Activated T-helper 17 cell treated with anti-CD3 and anti-CD28 coated beads, Interleukin-2, amount 50 U/mL, for 72 hours (primary cell): ENCODE measurements around the gene CEP350. TPM values are rescaled to one million over a fixed set of nuclear protein-coding genes. Genes with fewer than 3 reads are reported as not detected.

ENCODE experiments used
- ATAC-seq: fragments of 150-1000 bp; cut with Tn5 transposase; replicated peaks from 2 replicates; pipeline ENCODE4 v1.10.0; 2021; ENCODE audit warnings: mild to moderate bottlenecking, moderate library complexity
- H3K27ac Mint-ChIP-seq: one replicate; pipeline ENCODE4 v1.8.0; 2022; ENCODE audit warnings: mixed read lengths
- H3K27me3 Mint-ChIP-seq: one replicate; pipeline ENCODE4 v1.8.0; 2022; ENCODE audit warnings: mixed read lengths
- H3K36me3 Mint-ChIP-seq: one replicate; pipeline ENCODE4 v1.8.0; 2022; ENCODE audit warnings: low read depth, mild to moderate bottlenecking, mixed read lengths
- H3K4me1 Mint-ChIP-seq: one replicate; pipeline ENCODE4 v1.8.0; 2022; ENCODE audit warnings: mixed read lengths
- H3K4me3 Mint-ChIP-seq: one replicate; pipeline ENCODE4 v1.8.0; 2022; ENCODE audit warnings: mild to moderate bottlenecking, mixed read lengths
- H3K9me3 Mint-ChIP-seq: one replicate; pipeline ENCODE4 v1.8.0; 2022; ENCODE audit warnings: mixed read lengths
- total RNA-seq, 2 donors: library from RNA; stranded (reverse); gene quantifications; one replicate each; pipeline ENCODE4 v1.2.3, GENCODE V29; 2022

CEP350 gene
- total RNA-seq, 2 donors from 2014 or later = 52.6 to 61.6 TPM

DNA sequence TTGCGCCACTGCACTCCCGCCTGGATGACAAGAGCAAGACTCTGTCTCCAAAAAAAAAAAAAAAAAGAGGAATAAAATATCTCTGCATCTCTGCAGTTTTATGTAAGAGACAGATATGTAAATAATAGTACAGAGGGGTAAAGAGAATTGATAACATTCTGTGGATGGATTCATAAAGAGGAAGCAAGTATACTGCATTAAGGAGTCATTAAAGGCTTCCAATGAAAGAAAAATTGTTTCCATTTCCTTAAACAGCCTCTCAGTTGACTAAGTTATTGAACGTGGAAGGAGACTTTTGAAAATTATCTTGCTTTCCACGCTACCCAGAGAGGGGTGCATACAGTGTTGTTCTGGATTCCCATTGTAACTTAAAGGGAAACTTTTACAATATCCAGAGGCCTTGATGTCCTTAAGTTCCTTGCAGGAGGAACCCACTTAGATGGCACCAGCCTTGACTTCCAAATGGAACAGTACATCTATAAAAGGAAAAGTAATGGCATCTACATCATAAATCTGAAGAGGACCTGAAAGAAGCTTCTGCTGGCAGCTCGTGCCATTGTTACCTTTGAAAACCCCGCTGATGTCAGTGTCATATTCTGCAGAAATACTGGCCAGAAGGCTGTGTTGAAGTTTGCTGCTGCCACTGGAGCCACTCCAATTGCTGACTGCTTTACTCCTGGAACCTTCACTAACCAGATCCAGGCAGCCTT lies 13.8 kb downstream of the CEP350 start:
- peaks cover 43% of the 10 kb centered on the region for H3K4me1 Mint-ChIP-seq
- H3K36me3 Mint-ChIP-seq = peaks cover 10% of the 10 kb centered on the region
- no peaks in the 10 kb centered on the region for H3K9me3 Mint-ChIP-seq
- H3K4me3 Mint-ChIP-seq = peak overlapping the region; percentile 15
- H3K27ac Mint-ChIP-seq = no peak overlapping the region
- no peaks in the 10 kb centered on the region for H3K27me3 Mint-ChIP-seq
- ATAC-seq = no peak

DNA sequence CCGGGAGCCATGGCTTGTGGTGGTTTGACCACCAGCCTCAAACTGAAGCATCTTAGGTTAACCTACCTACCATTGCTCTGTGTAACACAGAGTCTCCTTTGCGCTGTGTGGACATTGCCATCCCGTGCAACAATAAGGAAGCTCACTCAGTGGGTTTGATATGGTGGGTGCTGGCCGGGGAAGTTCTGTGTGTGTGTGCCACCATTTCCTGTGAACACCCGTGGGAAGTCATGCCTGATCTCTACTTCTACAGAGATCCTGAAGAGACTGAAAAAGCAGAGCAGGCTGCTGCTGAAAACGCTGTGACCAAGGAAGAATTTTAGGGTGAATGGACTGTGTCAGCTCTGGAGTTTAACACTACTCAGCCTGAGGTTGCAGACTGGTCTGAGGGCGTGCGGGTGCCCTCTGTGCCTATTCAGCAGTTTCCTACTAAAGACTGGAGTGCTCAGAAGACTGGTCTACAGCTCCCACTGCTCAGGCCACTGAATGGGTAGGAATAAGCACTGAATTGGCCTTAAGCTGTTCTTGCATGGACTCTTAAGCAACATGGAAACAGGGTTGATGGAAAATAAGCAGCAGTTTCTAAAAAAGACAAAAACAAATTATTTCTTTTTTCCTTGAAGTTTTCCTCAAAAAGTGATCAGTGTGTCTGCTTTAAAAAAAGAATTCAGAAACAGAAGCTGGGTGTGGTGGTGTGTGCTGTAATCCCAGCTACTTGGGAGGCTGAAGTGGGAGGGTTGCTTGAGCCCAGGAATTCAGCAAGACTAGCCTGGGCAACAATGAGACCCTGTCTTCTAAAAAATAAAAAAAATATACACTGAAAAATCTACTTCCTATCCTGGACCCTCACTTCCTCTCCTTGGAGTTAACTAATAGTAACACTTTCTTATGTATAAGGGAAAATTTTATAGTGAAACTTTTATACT lies 14.6 kb downstream of the CEP350 start:
- Mint-ChIP-seq H3K27me3 (no peaks in the 10 kb centered on the region), H3K4me1 (peaks cover 34% of the 10 kb centered on the region), H3K27ac (no peak overlapping the region), H3K9me3 (no peaks in the 10 kb centered on the region), H3K4me3 (peak overlapping the region; percentile 15), H3K36me3 (peaks cover 10% of the 10 kb centered on the region)
- no peak for ATAC-seq

GRCh38 chr1:179969962-179970361 lies 15.4 kb downstream of the CEP350 start:
- ATAC-seq = no peak
- no peaks in the 10 kb centered on the region for H3K27me3 Mint-ChIP-seq
- H3K27ac Mint-ChIP-seq = no peak overlapping the region
- H3K36me3 Mint-ChIP-seq = peaks cover 10% of the 10 kb centered on the region
- H3K4me3 Mint-ChIP-seq = no peak overlapping the region
- no peaks in the 10 kb centered on the region for H3K9me3 Mint-ChIP-seq
- peaks cover 31% of the 10 kb centered on the region for H3K4me1 Mint-ChIP-seq

DNA sequence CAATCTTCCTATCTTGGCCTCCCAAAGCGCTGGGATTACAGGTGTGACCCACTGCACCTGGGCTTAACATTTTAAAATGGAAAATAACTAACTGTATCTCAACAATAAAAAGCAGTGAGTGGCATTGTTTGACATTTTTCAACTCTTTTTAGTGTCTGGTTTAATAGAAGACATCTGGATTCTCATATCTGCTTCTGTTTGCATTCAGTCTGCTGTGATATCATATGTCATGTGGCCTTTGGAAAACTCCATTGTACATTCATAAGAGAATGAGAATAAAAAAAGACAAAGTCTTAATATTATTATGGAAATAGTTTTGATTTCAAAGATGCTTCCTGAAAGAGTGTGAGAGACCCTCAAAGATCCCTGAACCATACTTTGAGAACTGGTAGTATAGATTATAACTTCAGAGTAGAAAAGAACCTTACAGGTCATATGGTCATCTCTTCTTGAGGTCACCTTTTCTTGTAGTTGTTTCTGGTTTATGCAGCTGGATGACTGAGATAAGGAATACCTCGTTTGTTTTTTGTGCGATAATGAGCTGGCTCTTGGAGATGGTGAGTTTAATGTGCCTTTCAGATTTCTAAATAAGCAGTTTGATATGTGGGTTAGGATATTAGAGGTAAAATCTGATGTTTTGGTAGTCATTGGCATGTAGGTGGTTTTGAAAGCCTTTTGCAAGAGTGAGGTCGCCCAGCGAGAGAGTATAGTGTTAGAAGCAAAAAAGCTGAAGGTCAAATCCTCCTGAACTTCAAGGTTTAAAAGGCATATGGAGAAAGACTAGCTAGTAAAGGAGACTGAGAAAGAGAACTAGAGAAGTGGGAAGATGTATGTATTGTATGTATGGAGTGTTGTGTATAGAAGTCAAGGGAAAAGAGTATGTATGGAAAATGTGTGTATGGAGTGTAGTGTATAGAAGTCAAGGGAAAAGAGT lies 17.2 kb downstream of the CEP350 start:
- Mint-ChIP-seq H3K9me3 (no peaks in the 10 kb centered on the region), H3K4me1 (peaks cover 30% of the 10 kb centered on the region), H3K36me3 (peaks cover 10% of the 10 kb centered on the region), H3K4me3 (no peak overlapping the region), H3K27me3 (no peaks in the 10 kb centered on the region), H3K27ac (peak overlapping the region; percentile 2)
- no peak for ATAC-seq

DNA sequence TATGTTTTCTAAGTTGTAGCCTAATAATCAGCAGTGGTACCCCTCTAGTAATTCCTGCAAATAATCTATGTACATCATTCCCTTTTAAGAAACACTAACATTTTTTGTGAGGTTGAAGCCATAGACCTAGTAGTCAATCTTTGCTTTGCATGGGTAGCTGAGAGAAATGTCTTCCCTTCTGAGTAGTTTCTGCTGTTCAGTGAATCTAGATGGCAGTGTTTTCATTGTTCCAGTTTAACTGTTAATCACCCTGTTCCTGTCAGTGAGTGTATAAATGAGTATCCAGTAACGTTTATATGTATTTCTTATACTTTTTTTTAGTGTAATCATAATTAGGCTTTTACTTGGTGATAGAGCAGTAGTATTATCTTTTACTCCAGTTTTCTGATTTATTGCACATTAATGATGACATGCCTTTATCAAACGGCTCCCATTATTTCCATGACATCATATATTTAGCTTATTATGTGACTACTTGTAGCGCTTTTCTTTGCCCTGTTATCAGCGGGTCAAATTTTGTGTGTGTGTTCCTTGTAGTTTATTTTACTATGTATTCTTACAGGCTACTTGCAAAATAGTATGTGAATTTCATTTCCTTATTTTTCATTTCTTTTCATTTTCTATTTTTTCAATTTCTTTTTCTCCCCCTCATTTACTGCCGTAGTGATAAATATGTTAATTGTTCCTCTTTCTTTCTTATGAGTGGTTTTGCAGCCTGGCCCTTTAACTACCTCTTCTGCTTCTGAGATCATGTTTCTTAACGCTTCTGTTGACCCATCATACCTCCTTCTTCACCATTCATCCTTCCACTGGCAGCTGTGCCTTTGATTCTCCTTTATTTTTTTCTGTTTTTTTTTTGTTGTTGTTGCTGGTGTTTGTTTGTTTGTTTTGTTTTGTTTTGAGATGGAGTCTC lies 18.8 kb downstream of the CEP350 start:
- Mint-ChIP-seq H3K36me3 (peaks cover 9% of the 10 kb centered on the region), H3K4me1 (peaks cover 35% of the 10 kb centered on the region), H3K4me3 (no peak overlapping the region), H3K9me3 (no peaks in the 10 kb centered on the region), H3K27ac (no peak overlapping the region), H3K27me3 (no peaks in the 10 kb centered on the region)
- ATAC-seq = no peak

GRCh38 chr1:179976970-179977651 lies 22.5 kb downstream of the CEP350 start:
- H3K4me3 Mint-ChIP-seq = no peak overlapping the region
- peaks cover 5% of the 10 kb centered on the region for H3K9me3 Mint-ChIP-seq
- peaks cover 31% of the 10 kb centered on the region for H3K4me1 Mint-ChIP-seq
- H3K27me3 Mint-ChIP-seq = no peaks in the 10 kb centered on the region
- peaks cover 6% of the 10 kb centered on the region for H3K36me3 Mint-ChIP-seq
- no peak overlapping the region for H3K27ac Mint-ChIP-seq
- ATAC-seq = no peak

GRCh38 chr1:179978199-179979079 lies 23.8 kb downstream of the CEP350 start:
- peaks cover 5% of the 10 kb centered on the region for H3K9me3 Mint-ChIP-seq
- H3K36me3 Mint-ChIP-seq = peaks cover 6% of the 10 kb centered on the region
- H3K27ac Mint-ChIP-seq = no peak overlapping the region
- H3K4me1 Mint-ChIP-seq = peaks cover 27% of the 10 kb centered on the region
- no peak overlapping the region for H3K4me3 Mint-ChIP-seq
- H3K27me3 Mint-ChIP-seq = no peaks in the 10 kb centered on the region
- ATAC-seq = no peak

- Mint-ChIP-seq H3K27me3 (no peaks in the 10 kb centered on the region), H3K4me3 (no peak overlapping the region), H3K27ac (no peak overlapping the region), H3K9me3 (no peaks in the 10 kb centered on the region), H3K36me3 (peaks cover 26% of the 10 kb centered on the region), H3K4me1 (peaks cover 17% of the 10 kb centered on the region)
- ATAC-seq = no peak
These were observed 29.5 kb downstream of the CEP350 start for GRCh38 chr1:179984101-179984500.

DNA sequence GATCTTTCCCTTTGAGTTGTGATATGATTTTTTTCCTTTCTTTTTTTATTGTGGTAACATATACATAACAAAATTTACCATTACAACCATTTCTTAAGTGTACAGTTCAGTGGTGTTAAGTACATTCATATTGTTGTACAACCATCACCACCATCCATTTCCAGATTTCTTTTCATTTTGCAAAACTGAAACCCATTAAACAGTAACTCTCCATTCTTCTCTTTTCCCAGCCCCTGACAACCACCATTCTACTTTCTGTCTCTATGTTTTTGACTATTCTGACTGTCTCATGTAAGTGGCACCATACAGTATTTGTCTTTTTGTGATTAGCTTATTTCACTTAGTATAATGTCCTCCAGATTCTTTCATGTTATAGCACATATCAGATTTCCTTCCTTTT lies 30.3 kb downstream of the CEP350 start:
- Mint-ChIP-seq H3K9me3 (no peaks in the 10 kb centered on the region), H3K27me3 (no peaks in the 10 kb centered on the region), H3K36me3 (peaks cover 26% of the 10 kb centered on the region), H3K4me1 (peaks cover 11% of the 10 kb centered on the region), H3K4me3 (no peak overlapping the region), H3K27ac (no peak overlapping the region)
- peak; percentile 44 for ATAC-seq

DNA sequence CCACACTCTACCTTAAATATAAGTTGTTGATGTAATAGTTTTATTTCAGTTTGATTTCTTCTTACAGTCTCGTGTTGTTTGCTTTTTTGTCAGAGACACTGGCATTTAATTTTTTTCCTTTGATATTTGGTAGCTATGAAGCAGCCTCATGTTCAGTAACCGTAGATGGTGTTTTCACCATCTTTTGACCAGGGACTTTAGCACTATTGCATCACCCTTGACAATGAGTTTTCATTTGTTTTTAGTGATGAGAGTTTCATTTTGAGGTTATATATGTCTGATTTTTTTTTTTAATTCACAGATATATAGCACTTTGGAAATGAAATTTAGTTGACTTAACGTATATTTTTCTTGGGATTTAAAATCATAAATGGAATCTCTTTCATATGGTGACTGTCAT lies 36.2 kb downstream of the CEP350 start:
- Mint-ChIP-seq H3K27me3 (no peaks in the 10 kb centered on the region), H3K4me1 (no peaks in the 10 kb centered on the region), H3K9me3 (no peaks in the 10 kb centered on the region), H3K4me3 (no peak overlapping the region), H3K27ac (no peak overlapping the region), H3K36me3 (peaks cover 83% of the 10 kb centered on the region)
- no peak for ATAC-seq

GRCh38 chr1:179995576-179995975 lies 41.0 kb downstream of the CEP350 start:
- no peaks in the 10 kb centered on the region for H3K4me1 Mint-ChIP-seq
- ATAC-seq = no peak

GRCh38 chr1:179996099-179996498 lies 41.5 kb downstream of the CEP350 start:
- no peaks in the 10 kb centered on the region for H3K4me1 Mint-ChIP-seq
- H3K27me3 Mint-ChIP-seq = no peaks in the 10 kb centered on the region
- H3K9me3 Mint-ChIP-seq = no peaks in the 10 kb centered on the region
- peaks cover 84% of the 10 kb centered on the region for H3K36me3 Mint-ChIP-seq
- no peak overlapping the region for H3K4me3 Mint-ChIP-seq
- peak; percentile 39 for ATAC-seq
- H3K27ac Mint-ChIP-seq = peak overlapping the region; percentile 33

More at GRCh38 chr1:179995576-179995975, 41.0 kb downstream of the CEP350 start:
- Mint-ChIP-seq H3K9me3 (no peaks in the 10 kb centered on the region), H3K36me3 (peaks cover 89% of the 10 kb centered on the region), H3K4me3 (no peak overlapping the region), H3K27me3 (no peaks in the 10 kb centered on the region), H3K27ac (peak overlapping the region; percentile 33)
